Endothelial cell of umbilical vein (primary cell): ENCODE data around the gene CLEC16A.

Experiments
- CTCF ChIP-seq, 2 donors: IDR thresholded peaks; 1 replicate in 1 of 2; 2 replicates in 1 of 2; pipeline ENCODE4 v1.5.1; 2011; ENCODE audit warnings: low read length in 2 of 2, mild to moderate bottlenecking in 2 of 2, moderate library complexity in 2 of 2, control low read depth in 1 of 2, inconsistent platforms in 1 of 2, low read depth in 1 of 2; ENCODE audit not compliant: insufficient read depth in 1 of 2; ENCODE audit errors: extremely low read depth in 1 of 2
- EZH2 ChIP-seq: IDR thresholded peaks from 2 replicates; pipeline ENCODE4 v1.6.1; 2012; ENCODE audit warnings: borderline replicate concordance, low read depth, mild to moderate bottlenecking, moderate library complexity, low read length, inconsistent platforms; ENCODE audit not compliant: severe bottlenecking
- JUN ChIP-seq: IDR thresholded peaks from 2 replicates; pipeline ENCODE4 v1.6.1; 2011; ENCODE audit warnings: borderline replicate concordance, low read depth; ENCODE audit not compliant: insufficient read length, insufficient read depth
- MYC ChIP-seq: IDR thresholded peaks from one replicate; pipeline ENCODE4 v1.6.1; 2011; ENCODE audit warnings: mild to moderate bottlenecking, low read depth, low read length
- POLR2A ChIP-seq: IDR thresholded peaks from 2 replicates; pipeline ENCODE4 v1.6.1; 2012; ENCODE audit warnings: low read depth, mild to moderate bottlenecking, control low read depth, low read length
- POLR2AphosphoS5 ChIP-seq: IDR thresholded peaks from 2 replicates; pipeline ENCODE4 v1.6.1; 2012; ENCODE audit warnings: low read depth, mild to moderate bottlenecking, control low read depth, low read length, moderate library complexity; ENCODE audit not compliant: insufficient read depth

GRCh38 chr16:11014136-11014535 is 69.8 kb downstream of the CLEC16A start:
- TF ChIP-seq CTCF (IDR thresholded peaks at IDR 0.05; ENCODE audit: extremely low read depth in 1 of 2, insufficient read depth in 1 of 2, low read depth in 1 of 2, low read length in 2 of 2) = no peak
- no peak for TF ChIP-seq POLR2AphosphoS5
- TF ChIP-seq POLR2A = no peak
- no peak for TF ChIP-seq JUN
- no peak for TF ChIP-seq MYC
- no peak for TF ChIP-seq EZH2
